ENCODE data around the gene DYNC2I2. TPM values are rescaled to one million over a fixed set of nuclear protein-coding genes. Genes with fewer than 3 reads are reported as not detected.

DYNC2I2 gene
- total RNA-seq, 1 donor from 2014 or later: 58.0 TPM

- H3K27me3 Mint-ChIP-seq: no peaks in the 10 kb centered on the region
- ChIA-PET CTCF (no interaction called here), POLR2A (no interaction called here)
- no peak for ATAC-seq (ENCODE audit: low read depth)
- H3K9me3 Mint-ChIP-seq: no peaks in the 10 kb centered on the region
- TF ChIP-seq, protein P1, sequence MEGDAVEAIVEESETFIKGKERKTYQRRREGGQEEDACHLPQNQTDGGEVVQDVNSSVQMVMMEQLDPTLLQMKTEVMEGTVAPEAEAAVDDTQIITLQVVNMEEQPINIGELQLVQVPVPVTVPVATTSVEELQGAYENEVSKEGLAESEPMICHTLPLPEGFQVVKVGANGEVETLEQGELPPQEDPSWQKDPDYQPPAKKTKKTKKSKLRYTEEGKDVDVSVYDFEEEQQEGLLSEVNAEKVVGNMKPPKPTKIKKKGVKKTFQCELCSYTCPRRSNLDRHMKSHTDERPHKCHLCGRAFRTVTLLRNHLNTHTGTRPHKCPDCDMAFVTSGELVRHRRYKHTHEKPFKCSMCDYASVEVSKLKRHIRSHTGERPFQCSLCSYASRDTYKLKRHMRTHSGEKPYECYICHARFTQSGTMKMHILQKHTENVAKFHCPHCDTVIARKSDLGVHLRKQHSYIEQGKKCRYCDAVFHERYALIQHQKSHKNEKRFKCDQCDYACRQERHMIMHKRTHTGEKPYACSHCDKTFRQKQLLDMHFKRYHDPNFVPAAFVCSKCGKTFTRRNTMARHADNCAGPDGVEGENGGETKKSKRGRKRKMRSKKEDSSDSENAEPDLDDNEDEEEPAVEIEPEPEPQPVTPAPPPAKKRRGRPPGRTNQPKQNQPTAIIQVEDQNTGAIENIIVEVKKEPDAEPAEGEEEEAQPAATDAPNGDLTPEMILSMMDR (IDR thresholded peaks at IDR 0.05): no peak
- H3K36me3 Mint-ChIP-seq (ENCODE audit: low read depth): peaks cover 61% of the 10 kb centered on the region
- DNase-seq: no peak
- H3K4me1 Mint-ChIP-seq: no peaks in the 10 kb centered on the region
- no peak overlapping the region for H3K4me3 Mint-ChIP-seq
- no peak overlapping the region for H3K27ac Mint-ChIP-seq
- intact Hi-C loops (cut with micrococcal nuclease): no loop called here
These were observed 20.6 kb downstream of the DYNC2I2 start for GRCh38 chr9:128636024-128636390.

DNA sequence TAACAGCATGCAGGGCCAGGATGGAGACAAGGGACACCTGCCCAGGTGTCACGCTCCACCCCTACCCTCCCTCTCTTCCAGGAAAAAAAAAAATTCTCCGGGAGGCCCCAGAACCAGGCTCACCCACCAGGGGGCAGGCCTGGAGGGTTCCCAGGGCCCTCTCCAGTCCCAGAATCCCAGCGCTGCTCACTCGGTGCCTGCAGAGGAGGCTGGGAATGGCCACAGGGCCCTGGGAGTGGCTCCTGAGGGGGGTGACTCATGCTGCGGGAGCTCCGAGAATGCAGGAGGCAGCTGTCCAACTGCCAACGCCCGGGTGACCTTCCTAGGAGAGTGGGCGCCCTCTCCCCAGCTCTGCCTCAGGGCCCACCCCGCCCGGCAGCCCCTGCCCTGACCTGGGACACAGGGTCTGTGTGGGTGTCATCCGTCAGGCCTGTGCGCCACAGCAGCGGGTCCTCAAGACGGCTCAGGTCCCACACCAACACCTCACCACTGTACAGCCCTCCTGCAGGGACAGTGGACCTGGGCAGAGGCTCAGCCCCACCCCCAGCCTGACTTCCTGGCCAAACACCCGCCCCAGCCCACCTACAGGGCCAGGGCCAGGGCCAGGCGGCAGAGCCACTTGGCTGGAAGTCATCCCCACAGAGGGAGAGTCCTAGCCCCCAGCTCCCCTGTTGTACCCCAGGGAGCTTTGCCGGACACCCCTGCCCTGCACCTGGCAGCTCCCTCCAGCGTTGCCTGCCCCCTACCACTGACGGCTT is 21.2 kb downstream of the DYNC2I2 start:
- DNase-seq (no peak), ATAC-seq (ENCODE audit: low read depth) (no peak)
- Mint-ChIP-seq H3K4me3 (no peak overlapping the region), H3K27me3 (no peaks in the 10 kb centered on the region), H3K36me3 (ENCODE audit: low read depth) (peaks cover 62% of the 10 kb centered on the region), H3K4me1 (no peaks in the 10 kb centered on the region), H3K9me3 (no peaks in the 10 kb centered on the region), H3K27ac (no peak overlapping the region)
- ChIA-PET CTCF (no interaction called here), POLR2A (interaction anchor here (0.7 kb wide), 1 partner anchor 54 kb away, joined by 4 read pairs; no protein-coding TSS in a partner anchor)
- intact Hi-C loops (cut with micrococcal nuclease): no loop called here
- TF ChIP-seq, protein P1 (IDR thresholded peaks at IDR 0.05): no peak

GRCh38 chr9:128634651-128635262 is 21.9 kb downstream of the DYNC2I2 start:
- intact Hi-C loops (cut with micrococcal nuclease): no loop called here
- H3K36me3 Mint-ChIP-seq (ENCODE audit: low read depth): peaks cover 65% of the 10 kb centered on the region
- H3K9me3 Mint-ChIP-seq: no peaks in the 10 kb centered on the region
- ChIA-PET CTCF (interaction anchor here (1.4 kb wide), 1 partner anchor 294 kb away, joined by 5 read pairs; no protein-coding TSS in a partner anchor), POLR2A (interaction anchor here (0.7 kb wide), 1 partner anchor 55 kb away, joined by 4 read pairs; no protein-coding TSS in a partner anchor)
- TF ChIP-seq, protein P1 (IDR thresholded peaks at IDR 0.05): no peak
- DNase-seq (no peak), ATAC-seq (ENCODE audit: low read depth) (no peak)
- H3K27ac Mint-ChIP-seq: no peak overlapping the region
- H3K27me3 Mint-ChIP-seq: no peaks in the 10 kb centered on the region
- H3K4me1 Mint-ChIP-seq: no peaks in the 10 kb centered on the region
- H3K4me3 Mint-ChIP-seq: no peak overlapping the region

- POLR2A ChIA-PET: interaction anchor here (0.6 kb wide), 1 partner anchor 303 kb away, joined by 3 read pairs; no protein-coding TSS in a partner anchor
- no peaks in the 10 kb centered on the region for H3K9me3 Mint-ChIP-seq
- no peak overlapping the region for H3K27ac Mint-ChIP-seq
- H3K27me3 Mint-ChIP-seq: no peaks in the 10 kb centered on the region
- DNase-seq (no peak), ATAC-seq (ENCODE audit: low read depth) (no peak)
- CTCF ChIA-PET: interaction anchor here (0.9 to 1.4 kb wide), 2 partner anchors 10 to 294 kb away, joined by 3 to 5 read pairs; no protein-coding TSS in a partner anchor
- H3K4me3 Mint-ChIP-seq: no peak overlapping the region
- intact Hi-C loops (cut with micrococcal nuclease): no loop called here
- peaks cover 66% of the 10 kb centered on the region for H3K36me3 Mint-ChIP-seq (ENCODE audit: low read depth)
- TF ChIP-seq, protein P1 (IDR thresholded peaks at IDR 0.05): no peak
- no peaks in the 10 kb centered on the region for H3K4me1 Mint-ChIP-seq
These were observed 22.5 kb downstream of the DYNC2I2 start for GRCh38 chr9:128634111-128634510.

DNA sequence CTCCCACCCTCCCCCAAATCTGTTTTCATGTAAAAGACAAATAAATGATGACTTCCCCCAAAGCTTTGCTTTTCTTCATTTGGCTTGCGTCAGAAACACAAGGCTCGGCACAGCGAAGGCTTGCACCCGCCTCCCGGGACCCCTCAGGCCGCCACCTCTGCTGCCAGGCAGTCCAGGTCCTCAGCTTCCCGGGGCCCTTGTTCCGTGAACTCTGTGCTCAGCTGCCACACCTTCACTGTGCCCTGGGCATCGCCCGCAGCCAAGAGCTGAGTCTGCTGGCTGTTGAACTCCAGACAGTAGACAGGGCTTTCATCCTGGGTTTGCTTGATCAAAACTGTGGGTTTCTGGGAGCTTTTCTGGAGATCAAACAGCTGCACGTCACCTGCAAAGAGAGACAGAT is 23.0 kb downstream of the DYNC2I2 start:
- ChIA-PET CTCF (interaction anchor here (0.9 to 1.4 kb wide), 2 partner anchors 9 to 295 kb away, joined by 3 to 5 read pairs; no protein-coding TSS in a partner anchor), POLR2A (interaction anchor here (0.6 kb wide), 1 partner anchor 303 kb away, joined by 3 read pairs; no protein-coding TSS in a partner anchor)
- Mint-ChIP-seq H3K27me3 (no peaks in the 10 kb centered on the region), H3K4me1 (no peaks in the 10 kb centered on the region), H3K27ac (no peak overlapping the region), H3K4me3 (no peak overlapping the region), H3K36me3 (ENCODE audit: low read depth) (peaks cover 67% of the 10 kb centered on the region), H3K9me3 (no peaks in the 10 kb centered on the region)
- TF ChIP-seq, protein P1 (IDR thresholded peaks at IDR 0.05): no peak
- DNase-seq: no peak
- ATAC-seq (ENCODE audit: low read depth): no peak
- intact Hi-C loops (cut with micrococcal nuclease): no loop called here

All from activated B cell treated with CpG ODN at 0.5 μM for 24 hours (primary cell).